ENCODE data around the gene SLC38A10. TPM values are rescaled to one million over a fixed set of nuclear protein-coding genes. Genes with fewer than 3 reads are reported as not detected.

Gene SLC38A10
- total RNA-seq, 2 experiments from 2014 or later = 48.3 to 49.5 TPM

Other genes with a start within 250 kb of the SLC38A10 start
- gene PVALEF, start 129.8 kb downstream of the SLC38A10 start, total RNA-seq = not detected
- gene AATK, start 129.1 kb downstream of the SLC38A10 start, total RNA-seq = under 1 TPM; 0.15 to 0.38 TPM
- 10 to 100 TPM; 12.9 to 13.8 TPM for gene CEP131, start 72.3 kb downstream of the SLC38A10 start, total RNA-seq
- 10 to 100 TPM; 30.2 to 36.0 TPM for gene TEPSIN, start 56.3 kb downstream of the SLC38A10 start, total RNA-seq
- 100 to 1,000 TPM; 107 to 122 TPM for gene NDUFAF8, start 56.0 kb downstream of the SLC38A10 start, total RNA-seq
- gene BAHCC1, start 100.2 kb upstream of the SLC38A10 start, total RNA-seq = not detected
- gene ACTG1, start 217.5 kb upstream of the SLC38A10 start, total RNA-seq = 1,000 to 10,000 TPM; 4,757 to 4,840 TPM
- under 1 TPM; 0.21 to 0.50 TPM for gene FSCN2, start 233.1 kb upstream of the SLC38A10 start, total RNA-seq

Measured in activated CD8-positive, alpha-beta memory T cell treated with anti-CD3 and anti-CD28 coated beads for 36 hours (primary cell).